ENCODE measurements around the gene SRRM2. TPM values are rescaled to one million over a fixed set of nuclear protein-coding genes. Genes with fewer than 3 reads are reported as not detected.

The SRRM2 gene
- total RNA-seq, 6 experiments from 2014 or later, result 111 to 419 (median 289) TPM

DNA sequence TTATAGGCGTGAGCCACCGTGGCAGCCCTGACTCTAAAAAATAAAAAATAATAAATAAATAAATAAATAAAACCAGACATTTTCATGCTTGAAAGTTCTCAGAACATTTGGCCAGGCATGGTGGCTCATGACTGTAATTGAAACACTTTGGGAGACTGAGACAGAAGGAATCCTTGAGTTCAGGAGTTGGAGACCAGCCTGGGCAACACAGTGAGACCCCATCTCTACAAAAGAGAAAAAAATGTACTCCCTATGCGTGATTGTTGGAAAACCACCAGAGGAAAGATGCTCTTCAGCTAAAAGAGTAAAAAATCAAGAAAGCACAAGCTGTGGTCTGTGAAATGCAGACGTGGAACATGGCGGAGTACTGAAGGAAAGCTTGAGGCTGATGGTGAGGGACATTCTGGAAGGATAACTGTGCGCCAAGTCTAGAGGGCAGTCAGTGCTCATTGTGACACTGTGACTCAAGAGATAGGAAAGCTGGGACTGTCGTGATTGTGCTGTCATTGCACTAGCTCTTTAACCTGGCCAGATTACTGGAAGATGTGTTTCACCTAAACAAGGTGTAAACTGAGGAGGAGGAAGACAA lies 28.3 kb upstream of the SRRM2 start:
- Histone ChIP-seq H3K4me1 (peaks cover 0 to 22% (median 3%) of the 10 kb centered on the region in 4 donors), H3K36me3 (no peaks in the 10 kb centered on the region), H3K27me3 (no peaks in the 10 kb centered on the region), H3K9me3 (no peaks in the 10 kb centered on the region), H3K27ac (no peak overlapping the region), H3K4me3 (no peak overlapping the region)
- WGBS (ENCODE audit: insufficient coverage, low coverage, low lambda C conversion rate, missing lambda C conversion rate), result 60% methylated on average over 6 of the region's 7 CpGs
- ATAC-seq (no peak), DNase-seq (no peak)
- TF ChIP-seq POLR2A (IDR thresholded peaks at IDR 0.05), result no peak
- TF ChIP-seq, protein P1, sequence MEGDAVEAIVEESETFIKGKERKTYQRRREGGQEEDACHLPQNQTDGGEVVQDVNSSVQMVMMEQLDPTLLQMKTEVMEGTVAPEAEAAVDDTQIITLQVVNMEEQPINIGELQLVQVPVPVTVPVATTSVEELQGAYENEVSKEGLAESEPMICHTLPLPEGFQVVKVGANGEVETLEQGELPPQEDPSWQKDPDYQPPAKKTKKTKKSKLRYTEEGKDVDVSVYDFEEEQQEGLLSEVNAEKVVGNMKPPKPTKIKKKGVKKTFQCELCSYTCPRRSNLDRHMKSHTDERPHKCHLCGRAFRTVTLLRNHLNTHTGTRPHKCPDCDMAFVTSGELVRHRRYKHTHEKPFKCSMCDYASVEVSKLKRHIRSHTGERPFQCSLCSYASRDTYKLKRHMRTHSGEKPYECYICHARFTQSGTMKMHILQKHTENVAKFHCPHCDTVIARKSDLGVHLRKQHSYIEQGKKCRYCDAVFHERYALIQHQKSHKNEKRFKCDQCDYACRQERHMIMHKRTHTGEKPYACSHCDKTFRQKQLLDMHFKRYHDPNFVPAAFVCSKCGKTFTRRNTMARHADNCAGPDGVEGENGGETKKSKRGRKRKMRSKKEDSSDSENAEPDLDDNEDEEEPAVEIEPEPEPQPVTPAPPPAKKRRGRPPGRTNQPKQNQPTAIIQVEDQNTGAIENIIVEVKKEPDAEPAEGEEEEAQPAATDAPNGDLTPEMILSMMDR (IDR thresholded peaks at IDR 0.05), result no peak
- intact Hi-C loops (cut with DNase I), result no loop called here

DNA sequence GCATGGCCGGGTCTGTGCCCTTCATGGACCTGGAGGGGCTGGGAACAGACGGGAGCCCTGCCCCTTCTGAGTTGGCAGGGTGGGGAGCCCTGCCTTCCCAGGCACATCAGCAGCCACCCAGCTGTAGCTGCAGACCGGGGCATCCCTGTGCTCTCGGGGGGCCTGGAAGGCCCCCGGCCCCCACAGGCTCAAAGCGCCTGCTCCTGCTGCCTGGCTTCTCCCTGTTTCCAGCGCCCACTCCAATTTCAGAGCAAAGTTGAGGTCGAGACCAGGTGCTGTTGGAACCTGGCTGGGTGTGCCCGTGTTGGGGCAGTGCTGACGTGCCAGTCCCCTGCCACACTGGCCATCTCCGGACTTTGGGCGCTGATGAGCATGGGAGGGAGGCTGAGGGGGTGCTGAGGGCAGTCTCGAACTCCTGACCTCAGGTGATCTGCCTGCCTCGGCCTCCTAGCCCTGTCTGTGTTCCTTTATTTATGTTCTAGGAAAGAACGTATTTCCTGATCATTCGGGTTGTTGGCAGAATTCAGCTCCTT lies 27.6 kb upstream of the SRRM2 start:
- Histone ChIP-seq H3K27me3 (no peaks in the 10 kb centered on the region), H3K36me3 (no peaks in the 10 kb centered on the region), H3K4me1 (peaks cover 0 to 15% (median under 1%) of the 10 kb centered on the region in 4 donors), H3K4me3 (no peak overlapping the region), H3K27ac (no peak overlapping the region), H3K9me3 (no peaks in the 10 kb centered on the region)
- peak in 1 of 3 donors; percentile 11 for DNase-seq
- TF ChIP-seq POLR2A (IDR thresholded peaks at IDR 0.05), result no peak
- TF ChIP-seq, protein P1 (IDR thresholded peaks at IDR 0.05), result no peak
- no peak for ATAC-seq
- intact Hi-C loops (cut with DNase I), result no loop called here
- WGBS (ENCODE audit: insufficient coverage, low coverage, low lambda C conversion rate, missing lambda C conversion rate), result 43% methylated on average over 4 of the region's 16 CpGs

DNA sequence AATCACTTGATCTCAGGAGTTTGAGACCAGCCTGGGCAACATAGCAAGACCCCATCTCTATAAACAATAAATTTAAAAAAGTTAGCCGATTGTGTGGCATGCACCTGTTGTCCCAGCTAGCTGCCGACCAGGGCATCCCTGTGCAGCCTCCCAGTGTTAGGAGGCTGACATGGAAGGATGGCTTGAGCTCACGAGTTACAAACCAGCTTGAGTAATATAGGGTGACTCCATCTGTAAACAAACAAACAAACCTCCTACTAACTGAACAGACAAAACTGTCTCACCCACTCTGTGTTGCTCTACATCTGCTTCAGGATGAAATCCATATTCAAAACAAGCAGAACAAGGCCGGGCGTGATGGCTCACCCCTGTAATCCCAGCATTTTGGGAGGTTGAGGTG lies 25.5 kb upstream of the SRRM2 start:
- DNase-seq, result no peak
- no peak overlapping the region for H3K4me3 ChIP-seq
- H3K36me3 ChIP-seq, result no peaks in the 10 kb centered on the region
- no peaks in the 10 kb centered on the region for H3K4me1 ChIP-seq
- 84% methylated on average over 4 of the region's 5 CpGs for WGBS (ENCODE audit: insufficient coverage, low coverage, low lambda C conversion rate, missing lambda C conversion rate)
- no peak for TF ChIP-seq POLR2A (IDR thresholded peaks at IDR 0.05)
- TF ChIP-seq, protein P1 (IDR thresholded peaks at IDR 0.05), result no peak
- no peaks in the 10 kb centered on the region for H3K9me3 ChIP-seq
- no peak overlapping the region for H3K27ac ChIP-seq
- intact Hi-C loops (cut with DNase I), result no loop called here
- no peak for ATAC-seq
- H3K27me3 ChIP-seq, result no peaks in the 10 kb centered on the region

DNA sequence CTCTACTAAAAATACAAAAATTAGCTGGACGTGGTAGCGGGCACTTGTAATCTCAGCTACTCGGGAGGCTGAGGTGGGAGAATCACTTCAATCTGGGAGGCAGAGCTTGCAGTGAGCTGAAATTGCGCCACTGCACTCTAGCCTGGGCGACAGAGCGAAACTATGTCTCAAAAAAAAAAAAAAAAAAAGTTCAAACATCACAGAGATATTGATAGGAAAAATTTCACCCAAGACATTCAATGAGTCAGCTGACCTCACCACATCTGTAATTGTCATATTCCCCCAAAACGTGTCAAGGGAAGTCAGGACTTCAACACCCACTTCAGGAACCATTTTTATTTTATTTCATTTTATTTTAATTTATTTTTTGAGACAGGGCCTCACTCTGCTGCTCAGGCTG lies 24.4 kb upstream of the SRRM2 start:
- no peak for DNase-seq
- no peaks in the 10 kb centered on the region for H3K9me3 ChIP-seq
- intact Hi-C loops (cut with DNase I), result no loop called here
- TF ChIP-seq, protein P1 (IDR thresholded peaks at IDR 0.05), result no peak
- TF ChIP-seq POLR2A (IDR thresholded peaks at IDR 0.05), result no peak
- H3K27me3 ChIP-seq, result no peaks in the 10 kb centered on the region
- WGBS (ENCODE audit: insufficient coverage, low coverage, low lambda C conversion rate, missing lambda C conversion rate), result 71% methylated on average over 6 of the region's 7 CpGs
- ATAC-seq, result no peak
- no peak overlapping the region for H3K27ac ChIP-seq
- H3K4me3 ChIP-seq, result no peak overlapping the region
- H3K4me1 ChIP-seq, result no peaks in the 10 kb centered on the region
- H3K36me3 ChIP-seq, result no peaks in the 10 kb centered on the region
